HepG2 (cell line): ENCODE results near the gene CPB2. TPM values are rescaled to one million over a fixed set of nuclear protein-coding genes. Genes with fewer than 3 reads are reported as not detected.

Experiments
- CAMTA2 ChIP-seq: sonication (generic); formaldehyde crosslinking; IDR thresholded peaks from 2 replicates; pipeline ENCODE4 v1.4.0; 2020; ENCODE audit warnings: mild to moderate bottlenecking, missing genetic modification reagents, borderline replicate concordance
- FOXA1 ChIP-seq, 2 experiments: fragments of 450-650 bp in 1 of 2; sonication (generic) in 1 of 2; formaldehyde crosslinking in 1 of 2; IDR thresholded peaks; 2 replicates each; pipeline versions ENCODE4 v1.4.0 to v1.6.1; 2016 to 2020; ENCODE audit warnings: missing genetic modification reagents in 1 of 2
- GPN1 ChIP-seq: sonication (generic); formaldehyde crosslinking; IDR thresholded peaks from 2 replicates; pipeline ENCODE4 v1.5.1; 2020; ENCODE audit warnings: missing genetic modification reagents, borderline replicate concordance
- HNRNPL ChIP-seq: fragments of 200-400 bp; formaldehyde crosslinking; IDR thresholded peaks from 2 replicates; pipeline ENCODE4 v1.6.1; 2017; ENCODE audit warnings: mild to moderate bottlenecking, low read depth, low read length
- KLF15 ChIP-seq: sonication (generic); formaldehyde crosslinking; IDR thresholded peaks from 2 replicates; pipeline ENCODE4 v1.8.1; 2023; ENCODE audit warnings: borderline replicate concordance, mild to moderate bottlenecking, inconsistent platforms, missing genetic modification reagents, mixed read lengths
- MXD4 ChIP-seq: IDR thresholded peaks from 2 replicates; pipeline ENCODE4 v1.6.1; 2016; ENCODE audit warnings: mild to moderate bottlenecking, missing biosample characterization, missing genetic modification reagents
- MYNN ChIP-seq: sonication (generic); formaldehyde crosslinking; IDR thresholded peaks from 2 replicates; pipeline ENCODE4 v1.4.0; 2020; ENCODE audit warnings: mild to moderate bottlenecking, low read depth, missing genetic modification reagents
- PLRG1 ChIP-seq: fragments of 450-650 bp; conservative IDR thresholded peaks from 2 replicates; pipeline ENCODE4 v1.6.1; 2016
- PRDM15 ChIP-seq: sonication (generic); formaldehyde crosslinking; IDR thresholded peaks from 2 replicates; pipeline ENCODE4 v1.4.0; 2020; ENCODE audit warnings: missing genetic modification reagents
- RELA ChIP-seq: sonication (generic); formaldehyde crosslinking; IDR thresholded peaks from 2 replicates; pipeline ENCODE4 v1.4.0; 2020; ENCODE audit warnings: missing genetic modification reagents
- SIX4 ChIP-seq: sonication (generic); formaldehyde crosslinking; IDR thresholded peaks from 2 replicates; pipeline ENCODE4 v1.4.0; 2020; ENCODE audit warnings: missing genetic modification reagents
- SNRNP70 ChIP-seq: fragments of 200-400 bp; formaldehyde crosslinking; IDR thresholded peaks from 2 replicates; pipeline ENCODE4 v1.6.1; 2017; ENCODE audit warnings: mild to moderate bottlenecking, low read depth, low read length, moderate library complexity
- SRSF4 ChIP-seq: fragments of 200-400 bp; formaldehyde crosslinking; IDR thresholded peaks from one replicate; pipeline ENCODE4 v1.6.1; 2018; ENCODE audit warnings: mild to moderate bottlenecking, low read depth, low read length, moderate library complexity; ENCODE audit not compliant: poor library complexity, severe bottlenecking
- ZBTB3 ChIP-seq: sonication (generic); formaldehyde crosslinking; IDR thresholded peaks from 2 replicates; pipeline ENCODE4 v1.4.0; 2020; ENCODE audit warnings: low read depth, mild to moderate bottlenecking, moderate library complexity, missing genetic modification reagents, borderline replicate concordance
- ZFP91 ChIP-seq: sonication (generic); formaldehyde crosslinking; IDR thresholded peaks from 2 replicates; pipeline ENCODE4 v1.9.0; 2022; ENCODE audit warnings: missing genetic modification reagents, mild to moderate bottlenecking, borderline replicate concordance
- ZNF143 ChIP-seq: sonication (generic); formaldehyde crosslinking; IDR thresholded peaks from 2 replicates; pipeline ENCODE4 v1.4.0; 2020; ENCODE audit warnings: missing genetic modification reagents
- ZNF20 ChIP-seq: sonication (generic); formaldehyde crosslinking; IDR thresholded peaks from 2 replicates; pipeline ENCODE4 v1.4.0; 2020; ENCODE audit warnings: mild to moderate bottlenecking, moderate library complexity, missing genetic modification reagents
- ZNF264 ChIP-seq: sonication (generic); formaldehyde crosslinking; IDR thresholded peaks from 2 replicates; pipeline ENCODE4 v1.4.0; 2020; ENCODE audit warnings: missing genetic modification reagents
- ZNF282 ChIP-seq: fragments of 450-650 bp; IDR thresholded peaks from 2 replicates; pipeline ENCODE4 v1.6.1; 2018; ENCODE audit not compliant: partially characterized antibody
- ZNF775 ChIP-seq: sonication (generic); formaldehyde crosslinking; IDR thresholded peaks from 2 replicates; pipeline ENCODE4 v1.4.0; 2020; ENCODE audit warnings: missing genetic modification reagents, mild to moderate bottlenecking, moderate library complexity, borderline replicate concordance
- ZNF781 ChIP-seq: sonication (generic); formaldehyde crosslinking; IDR thresholded peaks from 2 replicates; pipeline ENCODE4 v1.5.1; 2020; ENCODE audit warnings: borderline replicate concordance, mild to moderate bottlenecking, missing genetic modification reagents; ENCODE audit errors: not compliant biosample characterization
- ZSCAN31 ChIP-seq: sonication (generic); formaldehyde crosslinking; IDR thresholded peaks from 2 replicates; pipeline ENCODE4 v1.5.0; 2020; ENCODE audit warnings: low read depth, mild to moderate bottlenecking, missing genetic modification reagents
- polyA plus RNA-seq, 8 experiments: library from polyadenylated mRNA; depleted of rRNA in 3 of 8; stranded (reverse) in 7 of 8; unstranded in 1 of 8; fragments of >200 nt; fragmentation: Illumina TruSeq in 4 of 8; extraction: Trizol in 4 of 8; gene quantifications; 2 replicates each; pipeline versions ENCODE4 v1.2.1 to v1.2.3, GENCODE V29; 2011 to 2016; ENCODE audit warnings: low read depth in 4 of 8, missing spikeins in 1 of 8, mixed read lengths in 1 of 8; ENCODE audit not compliant: insufficient read depth in 1 of 8
- total RNA-seq, 5 experiments: library from RNA; depleted of rRNA; stranded (reverse); fragments of >200 nt; fragmentation: Illumina TruSeq; extraction: Trizol; gene quantifications; 2 replicates each; pipeline ENCODE4 v1.2.3, GENCODE V29; 2016; ENCODE audit warnings: low read depth in 1 of 5
- TF ChIP-seq, protein P1 (sequence below): sonication (generic); formaldehyde crosslinking; IDR thresholded peaks from 2 replicates; pipeline ENCODE4 v1.5.1; 2020; ENCODE audit warnings: missing genetic modification reagents, mild to moderate bottlenecking, borderline replicate concordance
- TF ChIP-seq, protein P2 (sequence below): sonication (generic); formaldehyde crosslinking; IDR thresholded peaks from 2 replicates; pipeline ENCODE4 v1.8.1; 2023; ENCODE audit warnings: mild to moderate bottlenecking, missing genetic modification reagents

The CPB2 gene
- total and polyA plus RNA-seq, 2 of the 13 experiments (the other 11 are each of a cell fraction or from before 2014, with no cell fraction given) = 125 to 140 TPM

GRCh38 chr13:46104868-46105267 lies at the start of gene CPB2 (continued):
- TF ChIP-seq PRDM15 (CRISPR knock-in tag) (no peak), SRSF4 (no peak), PLRG1 (no peak), ZBTB3 (CRISPR knock-in tag) (no peak), CAMTA2 (no peak), ZNF781 (CRISPR knock-in tag) (no peak), ZNF775 (CRISPR knock-in tag) (no peak), FOXA1 (IDR thresholded peaks at IDR 0.05) (no peak), FOXA1 (CRISPR knock-in tag; IDR thresholded peaks at IDR 0.05) (peak; percentile 79), RELA (CRISPR knock-in tag) (no peak), SNRNP70 (no peak), GPN1 (no peak), ZNF264 (CRISPR knock-in tag) (no peak), ZNF20 (CRISPR knock-in tag) (no peak), KLF15 (CRISPR knock-in tag) (no peak), HNRNPL (no peak), MYNN (CRISPR knock-in tag) (no peak), SIX4 (CRISPR knock-in tag) (peak; percentile 63; the same call in 1 of the 2 replicates), ZNF143 (CRISPR knock-in tag) (no peak), MXD4 (CRISPR knock-in tag) (no peak; the same call in 1 of the 2 replicates), ZNF282 (no peak), ZFP91 (CRISPR knock-in tag) (no peak), ZSCAN31 (CRISPR knock-in tag) (no peak)
- TF ChIP-seq, protein P1, sequence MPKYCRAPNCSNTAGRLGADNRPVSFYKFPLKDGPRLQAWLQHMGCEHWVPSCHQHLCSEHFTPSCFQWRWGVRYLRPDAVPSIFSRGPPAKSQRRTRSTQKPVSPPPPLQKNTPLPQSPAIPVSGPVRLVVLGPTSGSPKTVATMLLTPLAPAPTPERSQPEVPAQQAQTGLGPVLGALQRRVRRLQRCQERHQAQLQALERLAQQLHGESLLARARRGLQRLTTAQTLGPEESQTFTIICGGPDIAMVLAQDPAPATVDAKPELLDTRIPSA (CRISPR knock-in tag) = no peak
- TF ChIP-seq, protein P2, sequence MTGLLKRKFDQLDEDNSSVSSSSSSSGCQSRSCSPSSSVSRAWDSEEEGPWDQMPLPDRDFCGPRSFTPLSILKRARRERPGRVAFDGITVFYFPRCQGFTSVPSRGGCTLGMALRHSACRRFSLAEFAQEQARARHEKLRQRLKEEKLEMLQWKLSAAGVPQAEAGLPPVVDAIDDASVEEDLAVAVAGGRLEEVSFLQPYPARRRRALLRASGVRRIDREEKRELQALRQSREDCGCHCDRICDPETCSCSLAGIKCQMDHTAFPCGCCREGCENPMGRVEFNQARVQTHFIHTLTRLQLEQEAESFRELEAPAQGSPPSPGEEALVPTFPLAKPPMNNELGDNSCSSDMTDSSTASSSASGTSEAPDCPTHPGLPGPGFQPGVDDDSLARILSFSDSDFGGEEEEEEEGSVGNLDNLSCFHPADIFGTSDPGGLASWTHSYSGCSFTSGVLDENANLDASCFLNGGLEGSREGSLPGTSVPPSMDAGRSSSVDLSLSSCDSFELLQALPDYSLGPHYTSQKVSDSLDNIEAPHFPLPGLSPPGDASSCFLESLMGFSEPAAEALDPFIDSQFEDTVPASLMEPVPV = no peak
